ENCODE measurements around the gene PTGIS.

- TF ChIP-seq CTCF (IDR thresholded peaks at IDR 0.05) (no peak), EZH2 (IDR thresholded peaks at IDR 0.05; ENCODE audit: borderline replicate concordance, insufficient read depth, low read depth, low read length, poor library complexity, severe bottlenecking) (no peak)
These were observed 34.6 kb upstream of the PTGIS start for GRCh38 chr20:49602345-49603208.
